ENCODE data around the gene XPR1. TPM values are rescaled to one million over a fixed set of nuclear protein-coding genes. Genes with fewer than 3 reads are reported as not detected.

Gene XPR1
- total RNA-seq, 1 donor from 2014 or later, result 18.6 TPM

- DNase-seq (ENCODE audit: low read depth), result no peak
- no peak for TF ChIP-seq CTCF (conservative IDR thresholded peaks at IDR 0.05; ENCODE audit: low read depth, low read length)
- no peak overlapping the region for H3K4me3 ChIP-seq (ENCODE audit: low read depth, low read length)
These were observed 102.5 kb downstream of the XPR1 start for GRCh38 chr1:180734366-180734765.

GRCh38 chr1:180742663-180743062, 110.8 kb downstream of the XPR1 start:
- no peak for TF ChIP-seq CTCF (conservative IDR thresholded peaks at IDR 0.05; ENCODE audit: low read depth, low read length)
- no peak for DNase-seq (ENCODE audit: low read depth)
- H3K4me3 ChIP-seq (ENCODE audit: low read depth, low read length), result no peak overlapping the region

- no peak overlapping the region for H3K4me3 ChIP-seq (ENCODE audit: low read depth, low read length)
- TF ChIP-seq CTCF (conservative IDR thresholded peaks at IDR 0.05; ENCODE audit: low read depth, low read length), result no peak
- DNase-seq (ENCODE audit: low read depth), result no peak
These were observed 112.0 kb downstream of the XPR1 start for GRCh38 chr1:180743868-180744267.

- no peak for TF ChIP-seq CTCF (conservative IDR thresholded peaks at IDR 0.05; ENCODE audit: low read depth, low read length)
- no peak for DNase-seq (ENCODE audit: low read depth)
- H3K4me3 ChIP-seq (ENCODE audit: low read depth, low read length), result no peak overlapping the region
These were observed 113.3 kb downstream of the XPR1 start for GRCh38 chr1:180745098-180745497.

GRCh38 chr1:180751921-180752320, 120.1 kb downstream of the XPR1 start:
- TF ChIP-seq CTCF (conservative IDR thresholded peaks at IDR 0.05; ENCODE audit: low read depth, low read length), result no peak
- DNase-seq (ENCODE audit: low read depth), result no peak
- H3K4me3 ChIP-seq (ENCODE audit: low read depth, low read length), result no peak overlapping the region

GRCh38 chr1:180754453-180754852, 122.6 kb downstream of the XPR1 start:
- no peak for TF ChIP-seq CTCF (conservative IDR thresholded peaks at IDR 0.05; ENCODE audit: low read depth, low read length)
- H3K4me3 ChIP-seq (ENCODE audit: low read depth, low read length), result no peak overlapping the region

GRCh38 chr1:180757657-180758056, 125.8 kb downstream of the XPR1 start:
- no peak overlapping the region for H3K4me3 ChIP-seq (ENCODE audit: low read depth, low read length)
- DNase-seq (ENCODE audit: low read depth), result no peak
- no peak for TF ChIP-seq CTCF (conservative IDR thresholded peaks at IDR 0.05; ENCODE audit: low read depth, low read length)

More at GRCh38 chr1:180754453-180754852, 122.6 kb downstream of the XPR1 start:
- DNase-seq (ENCODE audit: low read depth), result no peak
